ENCODE results near the gene GEMIN5. TPM values are rescaled to one million over a fixed set of nuclear protein-coding genes. Genes with fewer than 3 reads are reported as not detected.
A peak's percentile ranks its signal among the peaks of the same experiment; 100 is the strongest.

The GEMIN5 gene
- total and polyA plus RNA-seq, 2 of the 13 experiments (the other 11 are each of a cell fraction or from before 2014, with no cell fraction given): 6.6 to 28.6 TPM

- H3K4me3 ChIP-seq (replicated peaks in 1 of 3; ENCODE audit: insufficient read depth in 1 of 3, low read depth in 2 of 3, low read length in 3 of 3): no peak overlapping the region
- ChIA-PET POLR2A (no interaction called here), CTCF (ENCODE audit: low intra/inter-chr PET ratio, low total read pairs) (no interaction called here)
- no peaks in the 10 kb centered on the region; the same call in 1 of the 2 replicates for H4K20me1 ChIP-seq (ENCODE audit: insufficient read depth, low read length)
- FAIRE-seq (peak; percentile 18), DNase-seq (ENCODE audit: low spot score) (peak; percentile 56), ATAC-seq (peak; percentile 44; the same call in 2 of the 3 replicates)
- intact Hi-C loops (cut with micrococcal nuclease; ENCODE audit: unreplicated experiment) (no loop called here), in situ Hi-C loops (cut with HindIII; ENCODE audit: extremely low pct_ligation_motif_present, low pct_unique_long_range_greater_than_20kb) (no loop called here)
- BruUV-seq (replicated peaks): no TSS peak
- H3K36me3 ChIP-seq (replicated peaks in 1 of 2; ENCODE audit: control insufficient read depth in 1 of 2, insufficient read depth in 2 of 2, low read length in 2 of 2): peaks cover 3 to 8% of the 10 kb centered on the region in 2 experiments; a peak in 4 of 5 replicates
- 62% methylated on average over 6 of the region's 6 CpGs for WGBS (ENCODE audit: low lambda C conversion rate)
- H3K79me2 ChIP-seq (ENCODE audit: insufficient read depth, low read length): peaks cover 74% of the 10 kb centered on the region
- 0 out of 2 replicates have a peak overlapping the region, but pooled peaks have one; percentile 1 for H3K4me2 ChIP-seq (ENCODE audit: low read depth, low read length)
- peak overlapping the region; percentile 30 for H3K27ac ChIP-seq (ENCODE audit: extremely low read length, insufficient read depth, low read length)
- no peak overlapping the region for H2AFZ ChIP-seq (ENCODE audit: low read length)
- no peak for TF ChIP-seq SYNCRIP (IDR thresholded peaks at IDR 0.05; ENCODE audit: insufficient read depth, low read depth, low read length)
- no peak for TF ChIP-seq TEAD2 (CRISPR knock-in tag; IDR thresholded peaks at IDR 0.05)
- peak; percentile 83 for TF ChIP-seq ZNF7 (CRISPR knock-in tag; IDR thresholded peaks at IDR 0.05)
- TF ChIP-seq ZNF569 (CRISPR knock-in tag; IDR thresholded peaks at IDR 0.05; ENCODE audit: borderline replicate concordance): no peak
- no peak for TF ChIP-seq ZNF138 (CRISPR knock-in tag; IDR thresholded peaks at IDR 0.05; ENCODE audit: low read depth)
- TF ChIP-seq ZNF337 (CRISPR knock-in tag; IDR thresholded peaks at IDR 0.05; ENCODE audit: borderline replicate concordance, low read depth): no peak
- no peak for TF ChIP-seq SOX13 (IDR thresholded peaks at IDR 0.05)
- TF ChIP-seq SOX13 (CRISPR knock-in tag; conservative IDR thresholded peaks at IDR 0.05 in 1 of 2, IDR thresholded peaks at IDR 0.05 in 1 of 2): 0 out of 4 replicates have a peak, but pooled peaks of 1 of the 2 experiments have one; percentile 36
- TF ChIP-seq ZBTB7B (CRISPR knock-in tag; IDR thresholded peaks at IDR 0.05): no peak
- TF ChIP-seq CBFB (CRISPR knock-in tag; IDR thresholded peaks at IDR 0.05): no peak
- TF ChIP-seq PATZ1 (CRISPR knock-in tag; IDR thresholded peaks at IDR 0.05): no peak
- H3K27me3 ChIP-seq (ENCODE audit: control insufficient read depth in 1 of 2, insufficient read depth in 2 of 2, low read length in 2 of 2): no peaks in the 10 kb centered on the region
- H3K9ac ChIP-seq (ENCODE audit: insufficient read depth, low read depth, low read length): no peak overlapping the region
- H3K9me3 ChIP-seq (ENCODE audit: low read length): no peaks in the 10 kb centered on the region
- H3K4me1 ChIP-seq (ENCODE audit: insufficient read depth, low read length): peaks cover 41% of the 10 kb centered on the region
These were observed 9.8 kb upstream of the GEMIN5 start for GRCh38 chr5:154947778-154948177.

Measured in HepG2 (cell line).